ENCODE data around the gene CCDC40.

CCDC40 gene

DNA sequence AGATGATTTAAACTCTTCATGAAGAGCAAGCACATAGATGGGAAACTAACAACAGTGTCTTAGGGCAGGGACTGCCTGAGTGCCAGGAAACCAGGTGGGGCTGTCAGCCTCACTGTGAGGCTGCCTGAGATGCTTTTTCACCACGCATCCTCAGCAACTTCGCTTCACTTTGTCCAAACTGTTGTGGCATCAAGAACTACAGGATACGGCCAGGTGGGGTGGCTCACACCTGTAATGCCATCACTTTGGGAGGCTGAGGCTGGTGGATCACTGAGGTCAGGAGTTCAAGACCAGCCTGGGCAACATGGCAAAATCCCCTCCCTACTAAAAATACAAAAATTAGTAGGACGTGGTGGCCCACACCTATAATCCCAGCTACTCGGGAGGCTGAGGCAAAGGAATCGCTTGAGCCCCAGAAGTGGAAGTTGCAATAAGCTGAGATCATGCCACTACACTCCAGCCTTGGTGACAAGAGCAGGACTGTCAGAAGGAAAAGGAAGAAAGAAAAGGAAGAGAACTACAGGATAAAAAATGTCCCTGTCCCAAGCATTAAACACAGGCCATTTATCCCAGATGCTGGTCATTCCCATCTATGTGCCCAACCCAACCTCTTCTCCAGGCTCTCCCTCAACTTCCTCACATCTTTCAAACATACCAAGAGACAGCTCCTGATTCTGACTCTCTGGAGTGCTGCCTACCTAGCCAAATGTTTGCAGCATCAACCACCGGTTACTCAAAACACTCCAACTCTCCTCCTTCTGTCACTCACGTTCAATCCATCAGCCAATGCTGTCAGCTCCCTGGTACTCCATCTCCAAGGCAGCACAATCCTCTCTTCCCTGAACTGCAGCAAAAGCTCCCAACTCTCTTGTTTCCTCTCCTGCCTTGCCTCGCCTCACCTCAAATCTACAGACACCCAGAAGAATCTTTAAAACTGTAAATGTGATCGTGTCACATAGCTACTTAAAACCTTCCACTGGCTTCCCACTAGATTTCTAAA lies 108.9 kb downstream of the CCDC40 start:
- no peak for DNase-seq (ENCODE audit: low read depth)

- no peak for DNase-seq (ENCODE audit: low read depth)
Measured at GRCh38 chr17:80146121-80147034, 109.9 kb downstream of the CCDC40 start.

- peak; percentile 94 for DNase-seq (ENCODE audit: low read depth)
Measured at GRCh38 chr17:80147035-80147822, 110.8 kb downstream of the CCDC40 start, which contains the start of gene EIF4A3. TSS of gene EIF4A3 (minus strand) at chr17:80147128. CDS start at chr17:80146961, 167 bp downstream.
